Prostate gland (tissue), 2 donors: ENCODE measurements around the gene HCN1. TPM values are rescaled to one million over a fixed set of nuclear protein-coding genes. Genes with fewer than 3 reads are reported as not detected.

Experiments
- DNase-seq: peaks from one replicate; pipeline ENCODE4 v3.0.0-alpha.2; 2019; ENCODE audit warnings: low spot score
- H3K27ac ChIP-seq, 2 donors: fragments of 200-600 bp; sonication (generic); 2 replicates each; pipeline ENCODE4 v1.5.1; 2017 to 2019
- H3K27me3 ChIP-seq: fragments of 200-600 bp; sonication (generic); replicated peaks from 2 replicates; pipeline ENCODE4 v1.5.1; 2019; ENCODE audit not compliant: insufficient read depth
- H3K36me3 ChIP-seq, 2 donors: fragments of 200-600 bp; sonication (generic); 1 replicate in 1 of 2; 2 replicates in 1 of 2; pipeline versions ENCODE4 v1.5.1 to v1.8.1; 2017 to 2019
- H3K4me1 ChIP-seq: fragments of 200-600 bp; sonication (generic); replicated peaks from 2 replicates; pipeline ENCODE4 v1.5.1; 2019
- H3K4me3 ChIP-seq, 2 donors: fragments of 200-600 bp; sonication (generic); 2 replicates each; pipeline ENCODE4 v1.5.1; 2017 to 2019
- H3K9me3 ChIP-seq: fragments of 200-600 bp; sonication (generic); 2 replicates; pipeline ENCODE4 v1.5.1; 2017
- CTCF ChIP-seq, 4 experiments: fragments of 200-600 bp in 2 of 4; fragments of 450-650 bp in 2 of 4; sonication (generic) in 2 of 4; IDR thresholded peaks; 1 replicate in 3 of 4; 2 replicates in 1 of 4; pipeline ENCODE4 v1.5.1; 2016 to 2019; ENCODE audit warnings: antibody characterized with exemption in 4 of 4, mild to moderate bottlenecking in 2 of 4, moderate library complexity in 2 of 4
- POLR2A ChIP-seq: fragments of 450-650 bp; IDR thresholded peaks from one replicate; pipeline ENCODE4 v1.6.1; 2016; ENCODE audit warnings: antibody characterized with exemption, mild to moderate bottlenecking
- POLR2AphosphoS5 ChIP-seq: sonication (generic); formaldehyde crosslinking; IDR thresholded peaks from one replicate; pipeline ENCODE4 v1.6.1; 2017; ENCODE audit warnings: antibody characterized with exemption
- WGBS: methylation state at CpG from one replicate; pipeline ENCODE4 v1.1.5; 2018; 5-methylcytosine and 5-hydroxymethylcytosine counted together
- intact Hi-C: fragments of 100-400 bp; cut with DNase I; formaldehyde crosslinking; loops from one replicate; pipeline ENCODE4 v1.14.2; 2022
- total RNA-seq, 2 donors: library from RNA; depleted of rRNA; stranded (reverse); fragments of >200 nt; gene quantifications; one replicate each; pipeline ENCODE4 v1.1.0, GENCODE V29; 2016

The HCN1 gene
- total RNA-seq, 2 donors from 2014 or later = 0.05 to 1.3 TPM

- DNase-seq = no peak
- Histone ChIP-seq H3K4me1 (no peaks in the 10 kb centered on the region), H3K36me3 (no peaks in the 10 kb centered on the region), H3K27me3 (peaks cover 4% of the 10 kb centered on the region), H3K27ac (no peak overlapping the region), H3K9me3 (no peaks in the 10 kb centered on the region), H3K4me3 (no peak overlapping the region)
- intact Hi-C loops = no loop called here
- no peak for TF ChIP-seq POLR2A
- no peak for TF ChIP-seq POLR2AphosphoS5
- no peak for TF ChIP-seq CTCF (IDR thresholded peaks at IDR 0.05)
- WGBS = 2% methylated on average over 33 of the region's 59 CpGs
Measured at GRCh38 chr5:45695804-45696156, 400 bp downstream of the HCN1 start.

- Histone ChIP-seq H3K4me1 (no peaks in the 10 kb centered on the region), H3K36me3 (no peaks in the 10 kb centered on the region), H3K27me3 (peaks cover 4% of the 10 kb centered on the region), H3K4me3 (no peak overlapping the region), H3K27ac (no peak overlapping the region), H3K9me3 (no peaks in the 10 kb centered on the region)
- no peak for DNase-seq
- intact Hi-C loops = no loop called here
- TF ChIP-seq POLR2AphosphoS5 = no peak
- no peak for TF ChIP-seq CTCF (IDR thresholded peaks at IDR 0.05)
- TF ChIP-seq POLR2A = no peak
- WGBS = 1% methylated on average over 51 of the region's 51 CpGs
Measured at GRCh38 chr5:45694971-45695803, 993 bp downstream of the HCN1 start.

- Histone ChIP-seq H3K4me1 (no peaks in the 10 kb centered on the region), H3K27ac (no peak overlapping the region), H3K36me3 (no peaks in the 10 kb centered on the region), H3K9me3 (no peaks in the 10 kb centered on the region), H3K27me3 (peaks cover 4% of the 10 kb centered on the region), H3K4me3 (no peak overlapping the region)
- intact Hi-C loops = no loop called here
- TF ChIP-seq POLR2A (no peak), POLR2AphosphoS5 (no peak), CTCF (IDR thresholded peaks at IDR 0.05) (no peak)
- DNase-seq = no peak
- 24% methylated on average over 14 of the region's 14 CpGs for WGBS
Measured at GRCh38 chr5:45694255-45694814, 1.8 kb downstream of the HCN1 start.

- Histone ChIP-seq H3K4me3 (no peak overlapping the region), H3K27ac (no peak overlapping the region), H3K9me3 (no peaks in the 10 kb centered on the region), H3K4me1 (no peaks in the 10 kb centered on the region), H3K36me3 (no peaks in the 10 kb centered on the region), H3K27me3 (peaks cover 4% of the 10 kb centered on the region)
- 64% methylated on average over 3 of the region's 3 CpGs for WGBS
- intact Hi-C loops = no loop called here
- DNase-seq = no peak
- TF ChIP-seq CTCF (IDR thresholded peaks at IDR 0.05) (no peak), POLR2AphosphoS5 (no peak), POLR2A (no peak)
Measured at GRCh38 chr5:45692481-45692880, 3.7 kb downstream of the HCN1 start.

GRCh38 chr5:45691656-45692055, 4.5 kb downstream of the HCN1 start:
- WGBS = 68% methylated on average over 4 of the region's 4 CpGs
- Histone ChIP-seq H3K9me3 (no peaks in the 10 kb centered on the region), H3K36me3 (no peaks in the 10 kb centered on the region), H3K27me3 (peaks cover 4% of the 10 kb centered on the region), H3K27ac (no peak overlapping the region), H3K4me1 (no peaks in the 10 kb centered on the region), H3K4me3 (no peak overlapping the region)
- intact Hi-C loops = no loop called here
- TF ChIP-seq POLR2AphosphoS5 (no peak), CTCF (IDR thresholded peaks at IDR 0.05) (no peak), POLR2A (no peak)
- no peak for DNase-seq
